Bronchial epithelial cell (primary cell): Measurements from ENCODE around the gene PHKG1. TPM values are rescaled to one million over a fixed set of nuclear protein-coding genes. Genes with fewer than 3 reads are reported as not detected.
A peak's percentile ranks its signal among the peaks of the same experiment; 100 is the strongest.
"Not testable (repeated sequence)": the region's sequence is repeated elsewhere in the genome, so short reads cannot be mapped to it uniquely, and the experiment has no call there.

Experiments
- DNase-seq: peaks from one replicate; pipeline ENCODE4 v3.0.0-alpha.2; 2010; ENCODE audit warnings: low read depth
- FAIRE-seq: peaks from 2 replicates; lab custom pipeline; 2011; peaks lifted over from hg19 to GRCh38; lab: Jason Lieb, UNC
- H3K27me3 ChIP-seq: 2 replicates; pipeline ENCODE4 v1.5.1; 2011; ENCODE audit warnings: low read length; ENCODE audit not compliant: control insufficient read depth, insufficient read depth
- H3K36me3 ChIP-seq: 2 replicates; pipeline ENCODE4 v1.5.1; 2011; ENCODE audit warnings: low read length; ENCODE audit not compliant: control insufficient read depth, insufficient read depth
- H3K4me3 ChIP-seq: 2 replicates; pipeline ENCODE4 v1.5.1; 2011; ENCODE audit warnings: mild to moderate bottlenecking, low read depth, low read length, control low read depth
- total RNA-seq: library from RNA; depleted of rRNA; stranded (reverse); fragments of >200 nt; gene quantifications from 2 replicates; pipeline ENCODE4 v1.2.1, GENCODE V29; 2014
- TF ChIP-seq, protein P1 (sequence below): IDR thresholded peaks from 2 replicates; pipeline ENCODE4 v1.5.1; 2011; ENCODE audit warnings: mild to moderate bottlenecking, moderate library complexity, low read length, control low read depth, inconsistent platforms; ENCODE audit not compliant: insufficient read depth, severe bottlenecking

Gene PHKG1
- 0.26 and 0.77 TPM in 2 replicates for total RNA-seq

DNA sequence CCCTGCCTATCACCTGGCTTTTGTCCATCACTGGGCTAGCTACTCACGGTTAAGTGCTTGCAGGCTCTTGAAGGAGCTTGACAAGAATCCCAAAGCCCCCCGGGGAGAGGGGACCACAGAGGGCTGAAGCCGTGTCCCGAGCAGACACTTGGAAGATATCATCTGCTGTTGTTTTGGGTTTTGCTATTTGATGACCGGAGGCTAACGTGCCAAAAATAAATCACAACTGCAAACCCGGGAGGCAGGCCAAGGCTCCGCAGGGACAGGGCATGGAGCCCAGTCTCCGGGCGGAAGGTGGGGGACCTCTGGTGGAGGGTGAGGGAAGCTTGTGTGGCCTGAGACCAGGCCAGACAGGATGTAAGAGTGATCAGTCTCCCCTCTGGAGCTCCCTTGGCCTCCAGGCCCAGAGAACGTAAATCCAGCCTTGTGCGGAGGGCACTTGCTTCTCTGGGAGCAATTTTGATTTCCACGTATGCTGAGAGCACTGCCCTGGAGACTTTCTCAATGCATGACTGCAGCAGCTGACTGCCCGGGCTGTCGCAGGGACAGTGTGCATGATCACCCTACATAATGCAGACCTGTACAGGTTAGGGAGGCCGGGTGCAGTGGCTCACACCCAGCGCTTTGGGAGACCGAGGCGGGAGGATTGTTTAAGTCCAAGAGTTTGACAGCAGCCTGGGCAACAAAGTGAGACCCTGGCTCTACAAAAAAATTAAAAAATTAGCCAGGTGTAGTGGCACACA lies at the start of gene PHKG1:
Gene PHKG1 (minus strand): TSS at position 164 of the 743 bp plus-strand sequence. CDS start 4,011 bp downstream, outside the sequence.
- no peak within 1 kb of the TSS for H3K4me3 ChIP-seq
- DNase-seq = peak; percentile 50

DNA sequence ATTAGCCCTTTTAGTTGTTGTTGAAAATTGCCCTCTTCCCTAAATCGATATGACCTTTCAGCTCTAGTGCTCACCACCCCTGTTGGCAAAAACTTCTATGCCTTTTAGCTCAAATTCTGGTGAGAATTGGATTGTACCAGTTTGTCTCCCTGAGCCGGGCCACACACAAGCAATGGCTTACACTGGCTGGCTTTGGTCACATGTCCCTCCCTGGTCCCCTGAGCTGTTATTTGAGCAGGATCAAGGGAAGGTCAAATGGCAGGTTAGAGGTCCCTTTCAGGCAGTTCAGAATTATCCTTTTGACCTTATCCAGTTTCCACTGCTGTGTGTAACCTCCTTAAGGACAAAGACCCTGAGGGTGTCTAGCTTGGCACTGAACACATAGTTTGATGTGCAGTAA lies 38.3 kb upstream of the PHKG1 start:
- H3K36me3 ChIP-seq, H3K27me3 ChIP-seq, FAIRE-seq, DNase-seq, H3K4me3 ChIP-seq: not testable (repeated sequence)

More for the DNA sequence above, at the start of gene PHKG1:
- TF ChIP-seq, protein P1, sequence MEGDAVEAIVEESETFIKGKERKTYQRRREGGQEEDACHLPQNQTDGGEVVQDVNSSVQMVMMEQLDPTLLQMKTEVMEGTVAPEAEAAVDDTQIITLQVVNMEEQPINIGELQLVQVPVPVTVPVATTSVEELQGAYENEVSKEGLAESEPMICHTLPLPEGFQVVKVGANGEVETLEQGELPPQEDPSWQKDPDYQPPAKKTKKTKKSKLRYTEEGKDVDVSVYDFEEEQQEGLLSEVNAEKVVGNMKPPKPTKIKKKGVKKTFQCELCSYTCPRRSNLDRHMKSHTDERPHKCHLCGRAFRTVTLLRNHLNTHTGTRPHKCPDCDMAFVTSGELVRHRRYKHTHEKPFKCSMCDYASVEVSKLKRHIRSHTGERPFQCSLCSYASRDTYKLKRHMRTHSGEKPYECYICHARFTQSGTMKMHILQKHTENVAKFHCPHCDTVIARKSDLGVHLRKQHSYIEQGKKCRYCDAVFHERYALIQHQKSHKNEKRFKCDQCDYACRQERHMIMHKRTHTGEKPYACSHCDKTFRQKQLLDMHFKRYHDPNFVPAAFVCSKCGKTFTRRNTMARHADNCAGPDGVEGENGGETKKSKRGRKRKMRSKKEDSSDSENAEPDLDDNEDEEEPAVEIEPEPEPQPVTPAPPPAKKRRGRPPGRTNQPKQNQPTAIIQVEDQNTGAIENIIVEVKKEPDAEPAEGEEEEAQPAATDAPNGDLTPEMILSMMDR = peak; percentile 74
- Histone ChIP-seq H3K27me3 (no peaks in the 10 kb centered on the region), H3K36me3 (peaks cover 1% of the 10 kb centered on the region)
- no peak for FAIRE-seq

DNA sequence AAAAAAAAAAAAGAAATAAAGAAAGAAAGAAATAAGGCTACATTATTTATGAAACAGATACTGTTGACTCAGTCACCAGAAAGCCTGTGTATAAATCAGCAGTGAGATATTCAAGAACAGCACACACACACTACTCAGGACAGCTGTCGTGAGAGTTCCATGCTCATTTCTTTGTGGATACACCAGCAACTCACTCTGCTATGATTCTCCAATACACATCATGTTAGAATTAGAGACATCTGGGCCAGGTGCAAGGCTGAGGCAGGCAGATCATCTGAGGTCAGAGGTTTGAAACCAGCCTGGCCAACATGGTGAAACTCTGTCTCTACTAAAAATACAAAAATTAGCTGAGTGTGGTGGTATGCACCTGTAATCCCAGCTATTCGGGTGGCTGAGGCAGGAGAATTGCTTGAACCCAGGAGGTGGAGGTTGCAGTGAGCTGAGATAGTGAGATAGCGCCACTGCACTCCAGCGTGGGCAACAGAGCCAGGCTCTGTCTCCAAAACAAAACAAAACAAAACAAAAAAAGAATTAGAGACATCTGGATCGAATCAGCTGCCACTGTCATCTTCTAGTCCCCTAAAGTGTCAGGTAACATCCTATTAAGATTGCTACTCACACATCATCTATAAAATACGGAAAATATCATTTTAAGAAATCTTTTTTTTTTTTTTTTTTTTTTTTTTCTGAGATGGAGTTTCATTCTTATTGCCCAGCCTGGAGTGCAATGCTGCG lies 34.7 kb upstream of the PHKG1 start:
- no peak for DNase-seq
- Histone ChIP-seq H3K4me3 (no peak overlapping the region), H3K36me3 (no peaks in the 10 kb centered on the region), H3K27me3 (no peaks in the 10 kb centered on the region)
- TF ChIP-seq, protein P1 = no peak
- FAIRE-seq = no peak

DNA sequence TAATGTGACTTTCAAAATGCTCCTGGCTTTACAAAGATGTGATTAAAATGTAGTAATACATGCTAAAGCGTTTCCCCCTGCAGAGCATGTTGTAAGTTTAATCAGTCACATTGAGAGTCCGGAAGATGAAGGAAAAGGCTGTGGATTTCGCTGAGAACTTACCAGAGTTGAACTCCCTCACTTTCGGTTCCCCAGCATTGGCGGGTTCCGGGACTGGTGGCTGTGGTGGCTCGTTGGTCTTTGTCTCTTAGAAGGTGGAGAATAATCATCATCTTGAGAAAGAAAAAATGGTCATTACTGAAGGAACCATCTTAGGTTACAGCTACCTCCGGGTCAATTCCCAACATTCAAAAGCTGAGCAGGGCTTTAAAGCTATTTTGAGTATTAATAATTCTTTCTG lies 33.1 kb upstream of the PHKG1 start:
- Histone ChIP-seq H3K27me3 (no peaks in the 10 kb centered on the region), H3K36me3 (no peaks in the 10 kb centered on the region), H3K4me3 (no peak overlapping the region)
- FAIRE-seq (no peak), DNase-seq (no peak)
- TF ChIP-seq, protein P1 = no peak

DNA sequence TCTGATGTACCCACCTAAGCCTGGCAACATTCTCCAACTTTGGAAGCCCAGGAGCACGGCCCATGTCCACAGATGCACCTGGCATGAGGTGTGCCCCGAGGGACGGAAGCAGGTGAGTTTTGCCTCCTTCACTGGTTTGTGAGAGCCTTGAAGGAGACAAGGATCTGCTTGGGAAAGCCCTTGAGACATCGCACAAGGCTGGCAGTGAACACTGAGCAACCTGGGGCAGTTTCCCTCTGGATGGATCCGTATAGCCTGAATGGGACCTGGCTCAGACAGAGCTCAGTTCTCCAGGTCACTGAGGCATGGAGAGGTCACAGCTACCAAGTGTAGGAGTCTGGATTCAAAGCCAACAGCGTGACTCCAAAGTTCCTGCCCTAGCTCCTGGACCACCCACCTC lies 32.2 kb upstream of the PHKG1 start:
- FAIRE-seq = no peak
- TF ChIP-seq, protein P1 = no peak
- no peak for DNase-seq

DNA sequence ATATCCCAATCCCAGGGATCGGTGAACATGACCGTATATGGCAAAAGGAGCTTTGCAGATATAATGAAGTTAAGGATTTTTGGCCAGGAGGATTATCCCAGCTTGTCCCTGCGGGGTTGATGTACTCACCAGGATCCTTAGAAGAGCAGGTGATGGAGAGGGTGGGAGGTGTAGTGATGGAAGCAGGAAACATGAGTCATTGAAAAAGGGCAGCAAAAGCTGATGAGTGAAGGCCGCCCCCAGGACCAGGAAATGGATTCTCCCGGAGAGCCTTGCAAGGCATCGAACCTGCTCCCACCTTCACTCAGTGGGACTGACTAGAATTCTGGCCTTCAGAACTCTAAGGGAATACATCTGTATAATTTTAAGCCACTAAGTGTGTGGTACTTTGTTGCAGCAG lies 28.7 kb upstream of the PHKG1 start:
- Histone ChIP-seq H3K36me3 (no peaks in the 10 kb centered on the region), H3K27me3 (no peaks in the 10 kb centered on the region), H3K4me3 (no peak overlapping the region)
- TF ChIP-seq, protein P1 = no peak
- DNase-seq (no peak), FAIRE-seq (no peak)

More for the DNA sequence above, 32.2 kb upstream of the PHKG1 start:
- H3K27me3 ChIP-seq = no peaks in the 10 kb centered on the region
- no peaks in the 10 kb centered on the region for H3K36me3 ChIP-seq
- no peak overlapping the region for H3K4me3 ChIP-seq
